GM21576 (cell line): ENCODE data around the gene MRPL19.

Experiments used
- ATAC-seq: cut with Tn5 transposase; IDR thresholded peaks from one replicate; pipeline ENCODE4 v1.9.1; 2021; ENCODE audit warnings: mild to moderate bottlenecking, moderate library complexity; ENCODE audit not compliant: unreplicated experiment

MRPL19 gene

DNA sequence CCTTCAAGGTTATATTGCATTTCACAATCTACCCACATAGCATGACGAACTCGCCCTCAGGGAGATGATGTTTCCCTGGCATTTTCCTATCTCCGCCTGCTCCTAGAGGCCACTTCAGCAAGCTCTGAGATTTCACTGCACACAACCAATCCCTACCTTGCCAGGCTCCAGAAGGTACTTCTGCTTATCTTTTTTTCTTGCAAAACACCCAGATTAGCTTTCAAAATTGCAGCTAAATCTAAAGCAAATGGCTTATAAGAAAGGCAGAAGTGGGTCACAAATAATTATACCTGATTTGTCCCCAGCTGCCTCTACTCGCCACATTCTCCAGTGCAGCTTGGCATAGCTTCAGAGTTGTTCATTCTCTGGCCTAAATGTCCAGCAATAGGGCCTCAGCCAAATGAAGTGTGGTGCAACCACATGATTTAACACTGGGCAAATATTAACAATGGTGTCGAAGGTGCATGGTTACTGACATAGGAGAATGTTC is 32.4 kb upstream of the MRPL19 start:
- no peak for ATAC-seq

DNA sequence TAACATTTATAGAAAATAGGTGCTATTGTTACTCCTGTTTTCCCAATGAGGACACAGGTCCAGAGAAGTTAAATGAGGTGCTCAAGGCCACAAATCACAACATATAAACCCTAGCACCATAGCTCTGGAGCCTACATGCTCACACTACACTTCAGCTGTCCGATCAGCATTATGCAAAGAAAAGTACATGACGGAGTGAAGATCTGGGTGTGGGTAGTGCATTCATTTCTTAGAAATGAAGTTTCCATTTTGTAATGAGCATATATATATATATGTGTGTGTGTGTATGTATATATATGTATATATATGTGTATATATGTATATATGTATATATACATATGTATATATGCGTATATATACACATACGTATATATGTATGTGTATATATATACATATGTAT is 30.2 kb upstream of the MRPL19 start:
- no peak for ATAC-seq

DNA sequence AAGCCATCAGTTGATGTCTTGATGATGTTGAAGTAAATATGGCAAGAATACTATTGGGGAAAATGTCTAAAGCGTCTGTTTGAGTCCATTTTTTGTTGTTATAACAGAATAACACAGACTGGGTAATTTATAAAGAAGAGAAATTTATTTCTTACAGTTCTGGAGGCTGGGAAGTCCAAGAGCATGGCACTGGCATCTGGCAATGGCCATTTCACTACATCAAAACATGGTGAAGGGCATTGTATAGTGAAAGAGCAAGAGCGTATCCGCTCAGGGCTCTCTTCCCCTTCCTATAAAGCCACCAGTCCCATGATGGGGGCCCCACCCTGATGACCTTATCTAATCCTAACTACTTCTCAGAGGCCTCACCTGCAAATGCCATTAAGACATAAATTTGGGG is 29.6 kb upstream of the MRPL19 start:
- ATAC-seq, result no peak

DNA sequence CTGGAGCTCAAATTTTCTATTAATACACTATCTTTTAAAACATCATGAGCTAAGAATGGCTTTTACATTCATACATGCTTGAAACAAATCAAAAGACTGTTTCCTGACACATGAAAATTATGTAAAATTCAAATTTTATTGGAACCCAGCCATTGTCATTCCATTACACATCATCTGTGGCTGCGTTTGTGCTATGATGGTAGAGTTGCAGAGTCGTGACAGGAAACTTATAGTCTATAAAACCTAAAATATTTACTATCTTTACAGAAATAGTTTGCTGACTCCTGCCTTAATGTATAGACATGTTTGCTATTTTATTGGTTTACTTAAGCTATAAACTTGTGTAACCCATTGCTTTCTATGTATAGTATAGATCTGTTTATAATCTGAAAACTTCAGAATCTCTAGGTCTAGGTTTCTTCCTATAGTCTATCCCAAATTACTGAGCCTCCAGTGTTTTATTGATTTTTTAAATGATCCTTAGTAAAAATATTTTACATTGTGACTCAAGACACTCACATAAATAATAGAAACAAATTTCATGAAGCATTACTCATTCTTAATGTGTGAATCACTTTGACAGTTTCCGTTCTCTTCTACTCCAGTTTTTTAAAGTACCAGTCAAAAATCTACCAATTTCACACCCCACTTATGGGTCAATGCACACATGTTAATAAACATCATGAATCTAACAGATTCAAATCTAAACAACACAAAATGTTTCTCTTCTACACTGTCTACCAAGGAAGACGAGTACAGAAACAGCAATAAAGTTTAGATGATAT is 26.4 kb upstream of the MRPL19 start:
- no peak for ATAC-seq

DNA sequence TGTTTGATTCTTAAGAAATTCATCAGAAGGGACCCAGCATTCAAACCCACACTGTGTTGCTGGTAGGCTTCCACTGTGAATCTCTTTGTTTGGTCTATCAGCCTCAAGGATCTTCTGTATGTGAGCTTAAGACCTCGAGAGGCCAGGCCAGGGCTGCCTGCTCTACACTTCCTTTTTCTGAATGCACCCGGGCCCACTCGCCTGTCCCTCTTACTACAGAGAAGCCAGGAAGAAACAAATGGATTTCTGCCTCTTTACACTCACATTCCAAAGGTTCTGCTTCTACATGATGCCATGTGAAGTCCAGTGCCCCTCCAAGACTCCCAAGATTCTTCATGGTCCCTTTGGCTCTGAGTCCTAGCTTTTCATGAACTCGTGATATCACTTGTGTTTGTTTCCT is 25.4 kb upstream of the MRPL19 start:
- no peak for ATAC-seq

DNA sequence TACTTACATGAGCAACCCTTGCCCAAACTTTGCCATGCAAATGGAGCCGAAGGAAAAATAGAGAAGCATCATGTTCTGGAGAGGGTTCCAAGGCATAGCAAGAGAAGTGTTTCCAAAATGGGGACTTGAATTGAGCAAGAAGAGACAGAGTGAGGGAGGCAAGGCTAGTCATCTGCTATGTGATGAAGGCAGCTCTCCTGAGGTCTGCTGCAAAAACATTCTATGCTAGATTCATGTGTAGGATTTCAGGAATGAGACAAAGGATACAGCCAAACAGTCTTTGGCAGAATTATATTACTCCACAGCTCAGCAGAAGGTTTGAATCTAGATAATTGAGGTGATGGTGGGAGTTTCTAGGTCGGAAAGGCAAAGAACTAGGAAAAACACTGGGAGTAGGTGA is 24.1 kb upstream of the MRPL19 start:
- no peak for ATAC-seq

DNA sequence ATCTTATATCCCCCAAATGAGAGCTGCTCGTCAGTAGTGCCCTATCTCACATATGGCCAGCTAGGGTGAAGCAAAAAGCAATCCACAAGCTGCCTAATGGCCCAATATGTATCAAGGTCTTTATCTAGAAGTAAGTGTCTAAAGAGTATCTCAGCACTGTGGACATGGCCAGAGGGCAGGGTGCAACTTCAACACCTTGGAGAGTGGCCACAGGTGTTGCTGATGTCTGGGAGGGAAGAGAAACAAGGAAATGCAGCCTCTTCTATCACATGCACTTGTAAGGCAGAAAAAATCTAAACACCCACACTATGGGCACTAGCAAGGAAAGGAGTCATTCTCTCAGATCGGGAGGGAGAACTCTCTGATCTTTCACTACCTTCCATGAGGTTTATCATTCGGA is 23.7 kb upstream of the MRPL19 start:
- no peak for ATAC-seq

DNA sequence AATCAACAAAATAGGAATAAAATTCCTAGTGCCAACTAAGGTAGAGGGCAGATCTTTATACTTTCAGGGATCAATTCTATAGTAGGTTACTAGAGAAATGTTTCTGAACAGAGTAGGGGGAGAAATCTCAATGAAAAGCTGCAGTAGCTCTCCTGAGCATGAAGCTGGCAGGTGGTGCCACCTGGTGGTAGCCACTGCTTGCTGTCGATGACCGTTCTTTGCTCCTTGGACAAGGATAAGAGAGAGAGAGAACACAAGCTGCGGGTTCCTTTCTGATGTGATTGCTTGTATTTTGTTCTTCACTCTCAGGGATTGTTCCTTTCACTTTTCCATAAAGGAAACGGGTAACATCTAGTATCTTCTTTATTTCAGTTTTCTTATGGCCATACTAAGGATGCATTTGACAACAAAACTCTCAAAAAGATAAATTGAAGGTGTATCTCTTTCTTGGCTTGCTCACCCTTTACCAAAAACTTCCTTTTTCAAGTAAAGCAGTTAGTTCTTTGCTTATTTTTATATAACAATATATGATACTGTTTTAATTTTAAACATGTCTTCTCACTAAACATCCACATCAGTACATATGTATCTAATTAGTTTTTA is 18.6 kb upstream of the MRPL19 start:
- ATAC-seq, result peak; percentile 76

DNA sequence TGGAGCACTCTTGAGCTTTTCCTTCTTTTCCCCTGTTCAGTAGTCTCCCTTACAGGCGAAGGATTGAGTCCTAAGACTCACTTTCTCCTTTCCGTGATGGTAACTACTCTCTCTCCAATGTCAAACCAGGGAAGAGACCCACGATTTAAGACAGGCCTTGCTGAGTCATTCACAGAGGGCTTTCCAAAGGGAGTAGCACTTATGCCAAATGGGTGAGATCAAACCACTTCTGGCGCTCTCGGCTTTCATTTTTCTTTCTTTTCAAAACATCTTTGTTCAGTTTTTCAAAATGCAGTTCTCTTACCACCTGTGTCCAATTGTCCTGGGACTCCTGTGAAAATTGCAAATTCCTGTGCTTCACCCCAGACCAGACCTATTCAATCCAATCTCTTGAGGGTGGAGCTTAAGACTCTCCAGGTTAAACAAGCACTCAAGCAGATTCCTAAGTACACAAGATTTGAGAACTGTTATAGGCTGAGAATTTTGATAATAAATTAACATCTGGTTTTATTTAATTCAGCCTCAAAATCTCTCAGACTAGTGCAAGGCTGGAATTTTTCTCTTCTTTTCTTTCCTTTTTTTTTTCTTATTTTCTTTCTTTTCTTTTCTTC is 14.4 kb upstream of the MRPL19 start:
- no peak for ATAC-seq

DNA sequence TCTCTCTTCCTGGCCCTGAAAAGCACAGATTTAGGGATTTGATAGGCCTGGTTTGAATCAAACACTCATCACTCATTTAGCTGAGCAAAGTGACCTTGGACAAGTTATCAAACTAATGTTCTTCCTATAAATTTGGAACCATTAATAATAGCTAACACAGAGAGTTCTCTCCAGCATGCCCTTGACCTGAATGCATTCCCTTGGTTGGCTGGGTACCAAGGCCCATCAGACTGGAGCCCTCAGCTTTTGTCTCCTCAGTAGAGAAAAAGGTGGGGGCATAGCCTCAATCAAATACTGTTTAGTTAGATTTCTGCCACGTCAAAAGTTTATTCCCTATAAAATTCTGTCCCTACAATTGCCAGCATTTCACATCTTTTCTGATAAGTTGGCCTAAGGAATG is 13.8 kb upstream of the MRPL19 start:
- no peak for ATAC-seq

DNA sequence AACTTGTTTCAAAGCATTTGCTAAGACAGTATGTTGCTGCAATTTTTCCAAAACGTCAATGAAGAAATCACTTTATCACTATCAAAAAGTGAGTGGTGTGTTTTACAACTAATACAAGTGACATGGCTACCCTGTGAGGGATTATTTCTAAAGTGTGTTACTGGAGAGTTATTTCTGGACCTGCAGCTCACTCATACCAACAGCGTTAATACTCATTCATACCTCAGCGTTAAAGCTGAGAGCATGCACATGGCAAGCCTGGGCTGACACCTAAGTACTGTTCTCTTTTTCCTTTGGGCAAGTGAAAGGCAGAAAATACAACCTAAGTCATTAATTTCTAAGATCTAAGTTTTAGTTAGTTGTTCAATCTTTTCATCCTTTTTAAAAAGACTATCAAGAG is 13.0 kb upstream of the MRPL19 start:
- no peak for ATAC-seq

DNA sequence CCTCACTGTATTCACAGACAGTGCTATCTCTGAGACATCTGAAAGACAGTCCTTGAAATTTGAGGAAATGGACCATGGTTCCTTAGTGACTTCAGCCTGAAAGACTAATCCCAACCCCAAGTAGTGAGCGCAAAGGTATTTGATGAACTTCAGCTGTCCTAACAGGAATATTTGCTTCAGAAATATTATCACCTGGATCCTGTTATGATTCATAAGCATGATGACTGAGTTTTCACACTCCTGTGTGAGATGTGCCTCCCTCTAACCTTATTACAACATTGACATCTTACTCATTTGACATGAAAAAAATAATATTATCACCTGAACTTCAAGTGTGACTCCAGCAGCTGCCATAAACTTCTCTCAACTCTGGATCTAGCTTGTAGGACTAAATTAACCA is 11.6 kb upstream of the MRPL19 start:
- ATAC-seq, result no peak

DNA sequence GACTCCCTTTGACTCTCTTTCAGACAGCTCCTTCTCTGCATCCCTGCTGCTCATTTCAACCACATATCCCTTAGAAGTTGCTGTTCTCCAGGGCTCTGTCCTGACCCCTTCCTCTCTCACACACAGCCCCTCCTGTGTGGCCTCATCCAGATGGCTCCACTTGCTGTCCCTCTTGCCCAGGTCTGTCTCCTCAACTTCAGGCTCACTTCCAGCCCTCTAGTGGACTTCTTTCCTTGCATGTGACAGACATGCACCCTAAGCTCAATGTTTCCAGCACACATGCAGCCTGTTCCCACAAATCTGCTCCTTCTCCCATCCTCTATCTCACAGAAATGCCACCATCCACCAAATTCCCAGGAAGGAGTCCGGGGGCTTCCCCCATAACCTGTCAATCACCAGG is 9.0 kb upstream of the MRPL19 start:
- no peak for ATAC-seq

DNA sequence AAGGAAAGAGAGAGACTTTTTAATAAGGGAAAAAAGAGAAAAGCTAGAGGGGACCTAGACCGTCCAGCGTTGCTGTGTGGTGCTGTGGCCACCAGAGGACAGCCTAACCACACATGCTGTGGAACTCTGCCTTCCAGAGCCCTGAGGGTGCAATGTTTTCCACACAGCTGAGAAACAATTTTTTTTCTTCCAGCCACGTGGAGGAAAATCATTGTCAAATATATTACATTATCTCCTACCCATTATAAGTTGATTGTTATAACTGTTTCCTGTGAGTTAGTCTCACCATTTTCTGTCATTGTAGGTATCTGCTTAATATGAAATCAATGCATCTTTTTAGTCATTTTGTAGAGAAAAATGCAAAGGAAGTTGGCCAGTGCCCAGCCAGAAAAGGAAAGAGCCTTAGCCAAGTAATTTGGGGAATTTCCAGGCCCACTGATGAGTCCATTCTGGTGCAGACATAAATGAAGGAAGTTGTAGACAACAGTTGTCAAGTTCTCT is 5.9 kb upstream of the MRPL19 start:
- peak; percentile 95 for ATAC-seq

DNA sequence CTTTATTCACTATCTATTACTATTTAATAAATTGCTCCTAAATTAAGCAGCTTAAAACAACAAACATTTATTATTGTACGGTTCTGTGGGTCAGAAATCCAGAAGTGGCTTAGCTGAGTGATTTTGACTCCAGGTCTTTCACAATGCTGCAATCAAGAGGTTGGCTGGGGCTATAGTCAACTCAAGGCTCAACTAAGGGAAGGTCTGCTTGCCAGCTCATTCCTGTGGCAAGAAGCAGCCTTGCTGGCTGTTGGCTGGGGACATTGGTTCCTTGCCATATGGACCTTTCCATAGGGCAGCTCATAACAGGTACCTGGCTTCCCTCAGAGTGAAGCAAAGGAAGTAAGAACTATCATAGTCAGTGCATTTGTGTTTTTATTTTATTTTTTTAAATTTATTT is 5.0 kb upstream of the MRPL19 start:
- no peak for ATAC-seq

DNA sequence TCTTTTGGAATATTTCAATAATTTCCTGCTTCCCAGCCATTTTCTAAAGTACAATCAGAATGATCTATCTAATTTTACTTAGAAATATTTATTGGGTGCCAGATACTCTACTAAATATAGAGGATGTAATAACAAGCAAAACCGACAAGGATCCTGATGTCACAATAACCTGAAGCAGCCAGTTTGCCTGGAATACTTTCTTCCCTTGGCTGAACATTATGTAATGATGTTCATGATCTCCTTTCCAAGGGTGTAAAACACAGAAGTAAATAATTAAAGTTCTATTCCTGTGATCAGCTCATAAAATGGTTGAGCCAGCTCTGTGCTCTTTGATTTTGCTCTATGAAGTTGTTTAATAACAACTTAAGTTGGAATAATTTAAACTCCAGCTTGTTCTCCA is 2.6 kb upstream of the MRPL19 start:
- ATAC-seq, result no peak

DNA sequence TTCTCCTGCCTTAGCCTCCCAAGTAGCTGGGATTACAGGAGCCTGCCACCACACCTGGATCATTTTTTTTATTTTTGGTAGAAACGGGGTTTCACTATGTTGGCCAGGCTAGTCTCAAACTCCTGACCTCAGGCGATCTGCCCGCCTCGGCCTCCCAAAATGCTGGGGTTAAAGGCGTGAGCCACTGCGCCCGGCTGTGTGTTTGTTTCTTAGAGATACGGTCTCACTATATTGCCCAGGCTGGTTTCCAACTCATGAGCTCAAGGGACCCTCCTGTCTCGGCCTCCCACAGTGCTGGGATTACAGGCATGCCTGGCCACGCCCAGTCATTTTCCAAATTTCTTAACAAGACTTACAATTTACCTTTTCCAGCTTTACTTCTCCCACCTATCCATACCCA is 940 bp upstream of the MRPL19 start:
- ATAC-seq, result no peak

DNA sequence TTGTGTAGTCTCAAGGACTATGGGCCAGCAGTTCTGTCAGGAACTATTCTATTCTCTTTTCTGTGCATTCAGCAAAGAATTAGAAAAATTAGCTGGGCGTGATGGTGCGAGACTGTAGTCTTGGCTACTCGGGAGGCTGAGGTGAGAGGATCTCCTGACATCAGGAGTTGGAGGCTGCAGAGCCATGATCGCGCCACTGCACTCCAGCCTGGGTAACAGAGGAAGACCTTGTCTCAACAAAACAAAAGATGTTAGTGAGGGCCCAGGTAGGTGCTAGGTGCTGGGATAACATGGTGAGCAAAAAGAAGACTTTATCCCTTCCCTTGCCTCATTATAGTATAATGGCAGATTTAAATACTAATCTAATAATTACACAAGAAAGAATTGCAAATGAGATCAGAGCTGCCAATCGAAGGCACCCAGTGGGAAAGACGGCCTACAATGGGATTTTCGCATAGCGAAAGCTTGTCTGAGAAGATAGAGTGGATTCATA is 447 bp upstream of the MRPL19 start:
- no peak for ATAC-seq

DNA sequence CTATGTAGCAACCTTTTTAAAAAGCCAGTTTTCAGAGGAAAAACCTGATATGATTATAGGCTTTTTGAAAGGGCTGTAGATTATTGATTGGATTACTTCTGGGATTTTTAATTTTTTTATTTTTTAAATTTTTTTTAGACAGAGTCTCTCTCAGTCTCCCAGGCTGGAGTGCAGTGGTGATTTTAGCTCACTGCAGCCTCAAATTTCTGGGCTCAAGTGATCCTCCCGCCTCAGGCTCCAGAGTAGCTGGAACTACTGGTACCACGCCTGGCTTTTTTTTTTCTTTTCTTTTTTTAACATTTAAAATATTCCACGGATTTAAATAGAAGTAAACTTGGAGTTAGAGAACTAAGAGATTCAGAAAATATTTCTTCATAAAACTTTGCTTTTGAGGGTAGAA is 1.2 kb downstream of the MRPL19 start:
- ATAC-seq, result no peak

DNA sequence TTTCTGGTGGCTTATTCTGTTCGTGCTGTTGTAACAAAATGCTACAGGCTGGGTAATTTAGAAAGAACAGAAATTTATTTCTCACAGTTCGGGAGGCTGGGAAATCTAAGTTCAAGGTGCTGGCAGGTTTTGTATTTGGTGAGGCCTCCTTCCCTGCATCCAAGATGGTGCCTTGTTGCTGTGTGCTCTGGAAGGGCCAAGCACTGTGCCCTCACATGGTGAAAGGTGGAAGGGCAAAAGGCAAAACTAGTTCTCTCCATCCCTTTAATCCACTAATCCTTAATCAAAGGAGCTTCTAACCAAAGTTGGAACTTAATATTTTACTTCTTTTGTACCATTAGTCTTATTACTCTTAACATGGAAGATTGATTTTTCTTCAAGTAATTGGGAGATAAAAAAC is 7.4 kb downstream of the MRPL19 start:
- no peak for ATAC-seq

DNA sequence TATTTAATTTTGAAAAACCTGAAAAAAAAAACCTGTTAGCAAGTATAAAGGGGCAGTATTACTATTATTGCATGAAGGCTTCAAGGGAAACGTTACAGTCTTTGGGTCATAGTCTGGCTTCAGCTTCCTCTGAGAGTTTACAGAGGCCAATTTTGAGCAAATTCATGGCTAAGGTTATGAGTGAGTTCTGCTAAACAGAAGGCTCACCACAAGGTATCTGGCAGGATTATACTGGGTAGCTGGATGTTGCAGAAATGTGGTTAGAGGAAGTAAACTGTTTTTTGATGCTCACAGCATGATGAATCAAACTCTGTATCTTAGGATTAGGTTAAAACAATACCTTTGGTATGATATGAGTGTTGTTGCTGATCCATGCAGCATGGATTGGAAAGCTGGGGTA is 9.3 kb downstream of the MRPL19 start:
- no peak for ATAC-seq

DNA sequence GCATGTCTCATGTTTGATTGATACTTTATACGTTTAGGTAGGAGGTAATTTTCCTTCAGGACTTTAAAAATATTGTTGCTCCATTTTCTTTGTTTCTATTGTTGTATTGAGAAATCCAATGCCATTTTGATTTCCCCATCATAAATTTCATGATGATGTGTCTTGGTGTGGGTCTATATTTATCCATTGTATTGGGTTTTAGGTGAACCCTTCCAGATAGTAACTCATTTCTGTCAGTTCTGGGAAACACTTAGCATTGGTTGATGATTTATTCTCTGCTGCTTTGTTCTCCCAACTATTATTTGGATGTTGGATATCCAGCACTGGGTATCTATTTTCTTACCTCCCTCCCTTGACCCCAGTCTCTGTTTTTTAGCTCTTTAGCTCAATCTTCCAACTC is 10.0 kb downstream of the MRPL19 start:
- no peak for ATAC-seq
